ENCODE measurements around the gene SLC25A1.
A peak's percentile ranks its signal among the peaks of the same experiment; 100 is the strongest.

The SLC25A1 gene

GRCh38 chr22:19182472-19183157 lies 4.1 kb upstream of the SLC25A1 start:
- in situ Hi-C loops (cut with HindIII; ENCODE audit: low pct_unique_long_range_greater_than_20kb, low sequenced_read_pairs) = no loop called here
- no peak for TF ChIP-seq JUND (IDR thresholded peaks at IDR 0.05; ENCODE audit: low read depth)
- DNase-seq (ENCODE audit: low read depth in 1 of 2, low spot score in 1 of 2) = no peak

- TF ChIP-seq JUND (IDR thresholded peaks at IDR 0.05; ENCODE audit: low read depth) = no peak
- in situ Hi-C loops (cut with HindIII; ENCODE audit: low pct_unique_long_range_greater_than_20kb, low sequenced_read_pairs) = no loop called here
- no peak for DNase-seq (ENCODE audit: low read depth in 1 of 2, low spot score in 1 of 2)
Measured at GRCh38 chr22:19181786-19182471, 3.4 kb upstream of the SLC25A1 start.

- no peak for DNase-seq (ENCODE audit: low read depth in 1 of 2, low spot score in 1 of 2)
- in situ Hi-C loops (cut with HindIII; ENCODE audit: low pct_unique_long_range_greater_than_20kb, low sequenced_read_pairs) = no loop called here
- no peak for TF ChIP-seq JUND (IDR thresholded peaks at IDR 0.05; ENCODE audit: low read depth)
Measured at GRCh38 chr22:19180740-19181410, 2.3 kb upstream of the SLC25A1 start.

GRCh38 chr22:19180234-19180633 lies 1.7 kb upstream of the SLC25A1 start:
- no peak for DNase-seq (ENCODE audit: low read depth in 1 of 2, low spot score in 1 of 2)
- in situ Hi-C loops (cut with HindIII; ENCODE audit: low pct_unique_long_range_greater_than_20kb, low sequenced_read_pairs) = no loop called here
- no peak for TF ChIP-seq JUND (IDR thresholded peaks at IDR 0.05; ENCODE audit: low read depth)

- peak; percentile 37 to 82 for DNase-seq (ENCODE audit: low read depth in 1 of 2, low spot score in 1 of 2)
- in situ Hi-C loops (cut with HindIII; ENCODE audit: low pct_unique_long_range_greater_than_20kb, low sequenced_read_pairs) = no loop called here
- TF ChIP-seq JUND (IDR thresholded peaks at IDR 0.05; ENCODE audit: low read depth) = no peak
Measured at GRCh38 chr22:19179497-19180048, 1.0 kb upstream of the SLC25A1 start.

- TF ChIP-seq JUND (IDR thresholded peaks at IDR 0.05; ENCODE audit: low read depth) = no peak
- DNase-seq (ENCODE audit: low read depth in 1 of 2, low spot score in 1 of 2) = peak in 1 of 2 experiments; percentile 26
- in situ Hi-C loops (cut with HindIII; ENCODE audit: low pct_unique_long_range_greater_than_20kb, low sequenced_read_pairs) = no loop called here
Measured at GRCh38 chr22:19178065-19178656, 375 bp downstream of the SLC25A1 start.

- no peak for TF ChIP-seq JUND (IDR thresholded peaks at IDR 0.05; ENCODE audit: low read depth)
- no peak for DNase-seq (ENCODE audit: low read depth in 1 of 2, low spot score in 1 of 2)
- in situ Hi-C loops (cut with HindIII; ENCODE audit: low pct_unique_long_range_greater_than_20kb, low sequenced_read_pairs) = no loop called here
Measured at GRCh38 chr22:19177164-19178064, 1.1 kb downstream of the SLC25A1 start.

GRCh38 chr22:19176732-19177131 lies 1.8 kb downstream of the SLC25A1 start:
- in situ Hi-C loops (cut with HindIII; ENCODE audit: low pct_unique_long_range_greater_than_20kb, low sequenced_read_pairs) = no loop called here
- no peak for DNase-seq (ENCODE audit: low read depth in 1 of 2, low spot score in 1 of 2)
- TF ChIP-seq JUND (IDR thresholded peaks at IDR 0.05; ENCODE audit: low read depth) = no peak

GRCh38 chr22:19176175-19176643 lies 2.3 kb downstream of the SLC25A1 start:
- in situ Hi-C loops (cut with HindIII; ENCODE audit: low pct_unique_long_range_greater_than_20kb, low sequenced_read_pairs) = no loop called here
- DNase-seq (ENCODE audit: low read depth in 1 of 2, low spot score in 1 of 2) = no peak
- TF ChIP-seq JUND (IDR thresholded peaks at IDR 0.05; ENCODE audit: low read depth) = no peak

- DNase-seq (ENCODE audit: low read depth in 1 of 2, low spot score in 1 of 2) = no peak
- in situ Hi-C loops (cut with HindIII; ENCODE audit: low pct_unique_long_range_greater_than_20kb, low sequenced_read_pairs) = no loop called here
- TF ChIP-seq JUND (IDR thresholded peaks at IDR 0.05; ENCODE audit: low read depth) = no peak
Measured at GRCh38 chr22:19175602-19176174, 2.8 kb downstream of the SLC25A1 start.

GRCh38 chr22:19175026-19175601 lies 3.4 kb downstream of the SLC25A1 start:
- TF ChIP-seq JUND (IDR thresholded peaks at IDR 0.05; ENCODE audit: low read depth) = no peak
- no peak for DNase-seq (ENCODE audit: low read depth in 1 of 2, low spot score in 1 of 2)
- in situ Hi-C loops (cut with HindIII; ENCODE audit: low pct_unique_long_range_greater_than_20kb, low sequenced_read_pairs) = no loop called here

Data from T47D (cell line).